ENCODE measurements around the gene SPIN3.
"Not testable (repeated sequence)": the region's sequence is repeated elsewhere in the genome, so short reads cannot be mapped to it uniquely, and the experiment has no call there.

SPIN3 gene

GRCh38 chrX:56995271-56995994 lies at the start of gene SPIN3:
TSS of gene SPIN3 (minus strand) at chrX:56995541. CDS start at chrX:56994947, 594 bp downstream.
- peak; percentile 28 for DNase-seq (ENCODE audit: low read depth)

DNA sequence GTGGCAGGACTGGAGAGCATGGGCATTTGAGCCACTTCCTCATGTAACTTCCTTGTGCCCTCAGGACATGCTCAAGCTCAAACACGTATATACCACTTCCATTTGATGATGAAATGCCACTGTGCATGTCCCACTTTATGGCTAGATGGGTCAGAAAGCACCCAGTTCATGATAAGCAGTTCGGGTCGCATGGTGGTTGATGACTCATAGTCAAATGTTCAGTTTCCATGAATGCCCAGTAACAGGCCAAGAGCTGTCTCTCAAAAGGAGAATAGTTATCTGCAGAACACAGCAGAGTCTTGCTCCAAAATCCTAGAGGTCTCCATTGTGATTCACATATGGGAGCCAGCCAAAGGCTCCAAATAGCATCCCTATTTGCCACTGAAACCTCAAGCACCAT lies 48.9 kb upstream of the SPIN3 start:
- no peak for DNase-seq (ENCODE audit: low read depth)

GRCh38 chrX:57037265-57037664 lies 41.9 kb upstream of the SPIN3 start:
- not testable (repeated sequence) for DNase-seq (ENCODE audit: low read depth)

- no peak for DNase-seq (ENCODE audit: low read depth)
Observed at GRCh38 chrX:56994375-56995270, 718 bp downstream of the SPIN3 start.

GRCh38 chrX:56987741-56988140 lies 7.6 kb downstream of the SPIN3 start:
- DNase-seq (ENCODE audit: low read depth), result no peak

- DNase-seq (ENCODE audit: low read depth), result no peak
Observed at GRCh38 chrX:56986138-56986537, 9.2 kb downstream of the SPIN3 start.

DNA sequence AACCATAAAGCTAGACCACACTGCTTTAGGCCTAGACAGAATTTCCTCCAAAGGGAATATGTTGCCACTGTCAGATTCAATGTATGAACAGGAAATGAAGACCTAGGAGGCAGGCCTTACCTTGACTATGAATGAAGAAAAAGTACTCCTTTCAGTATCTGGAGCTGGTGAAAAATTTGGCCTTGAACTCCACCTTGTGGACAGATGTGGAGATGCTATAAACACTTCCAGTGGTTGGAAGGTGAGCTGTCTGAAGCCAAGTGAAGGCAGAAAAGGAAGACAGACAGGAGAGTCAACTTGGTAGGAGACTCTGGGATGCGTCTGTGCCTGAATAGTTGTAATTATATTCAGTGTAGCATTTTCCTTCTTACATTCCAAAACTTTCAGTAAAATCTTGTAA lies 17.2 kb downstream of the SPIN3 start:
- DNase-seq (ENCODE audit: low read depth), result peak; percentile 14

DNA sequence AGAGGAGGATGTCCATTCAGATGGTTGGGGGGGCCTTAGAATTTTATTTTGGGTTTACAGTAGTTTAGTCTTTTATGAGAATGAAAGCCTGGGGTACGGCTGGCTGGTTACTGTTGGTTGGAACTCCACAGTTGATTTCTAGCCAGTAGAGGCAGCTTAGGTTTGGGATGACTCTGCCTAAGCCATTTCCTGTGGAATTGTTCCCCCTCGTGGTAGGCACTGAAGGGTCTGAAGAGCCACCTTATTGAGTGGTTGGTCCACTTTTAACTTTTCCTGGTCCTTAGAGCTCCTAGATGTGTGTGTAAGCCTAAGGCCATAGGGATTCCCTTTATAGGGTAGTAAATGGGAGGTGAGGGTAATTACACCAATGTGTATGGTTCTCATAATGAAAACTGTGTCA lies 19.7 kb downstream of the SPIN3 start:
- DNase-seq (ENCODE audit: low read depth), result no peak

DNA sequence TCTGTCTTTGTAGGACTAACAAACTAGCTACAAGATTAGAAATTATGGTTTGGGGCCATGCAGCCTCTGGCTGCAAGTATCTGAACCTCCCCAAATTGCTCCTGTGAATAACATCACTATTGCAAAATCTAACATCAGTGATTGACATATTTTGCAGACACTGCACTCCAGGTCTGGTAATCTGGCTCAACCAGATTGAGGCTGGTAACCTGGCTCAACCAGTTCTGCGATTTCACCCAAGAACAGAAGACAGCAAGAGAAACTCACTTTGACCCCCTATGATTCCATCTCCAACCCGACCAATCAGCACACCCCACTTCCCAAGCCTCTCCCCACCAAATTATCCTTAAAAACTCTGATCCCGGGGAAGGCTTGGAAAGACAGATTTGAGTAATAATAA lies 20.9 kb downstream of the SPIN3 start:
- DNase-seq (ENCODE audit: low read depth), result no peak

DNA sequence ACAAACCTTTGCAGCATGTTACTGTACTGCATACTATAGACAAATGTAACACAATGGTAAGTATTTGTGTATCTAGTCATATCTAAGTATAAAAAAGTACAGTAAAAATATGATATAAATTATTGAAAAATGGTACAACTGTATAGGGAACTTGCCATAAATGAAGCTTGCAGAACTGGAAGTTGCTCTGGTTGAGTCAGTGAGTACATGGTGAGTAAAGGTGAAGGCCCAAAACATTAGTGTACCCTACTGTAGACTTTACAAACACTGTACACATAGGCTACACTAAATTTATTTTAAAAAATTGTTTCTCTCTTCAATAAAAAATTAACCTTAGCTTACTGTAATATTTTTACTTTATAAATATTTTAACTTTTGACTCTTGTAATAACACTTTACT lies 25.8 kb downstream of the SPIN3 start:
- DNase-seq (ENCODE audit: low read depth), result no peak

GRCh38 chrX:56968980-56969379 lies 26.4 kb downstream of the SPIN3 start:
- no peak for DNase-seq (ENCODE audit: low read depth)

GRCh38 chrX:56963377-56963776 lies 32.0 kb downstream of the SPIN3 start:
- no peak for DNase-seq (ENCODE audit: low read depth)

DNA sequence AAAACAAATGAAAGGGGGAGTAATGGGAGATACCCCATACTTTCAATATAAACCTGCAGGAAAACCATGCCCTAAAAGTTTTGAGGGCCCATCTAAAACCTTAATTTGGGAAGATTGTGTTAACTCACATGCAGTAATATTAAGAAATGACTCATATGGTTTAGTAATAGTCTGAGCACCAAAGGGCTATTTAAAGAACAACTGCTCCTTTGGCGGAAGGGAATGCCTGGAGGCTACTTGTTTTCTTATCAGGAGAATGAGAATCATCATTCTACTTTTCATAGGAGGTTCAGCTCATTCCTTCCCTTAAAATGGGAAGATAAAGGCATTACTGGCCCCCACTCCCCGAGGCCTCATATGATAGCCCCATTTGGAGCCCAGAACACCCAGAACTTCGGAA lies 47.6 kb downstream of the SPIN3 start:
- DNase-seq (ENCODE audit: low read depth), result no peak

GRCh38 chrX:56946201-56946600 lies 49.1 kb downstream of the SPIN3 start:
- peak; percentile 8 for DNase-seq (ENCODE audit: low read depth)

- DNase-seq (ENCODE audit: low read depth), result not testable (repeated sequence)
Observed at GRCh38 chrX:56945226-56945625, 50.1 kb downstream of the SPIN3 start.

DNA sequence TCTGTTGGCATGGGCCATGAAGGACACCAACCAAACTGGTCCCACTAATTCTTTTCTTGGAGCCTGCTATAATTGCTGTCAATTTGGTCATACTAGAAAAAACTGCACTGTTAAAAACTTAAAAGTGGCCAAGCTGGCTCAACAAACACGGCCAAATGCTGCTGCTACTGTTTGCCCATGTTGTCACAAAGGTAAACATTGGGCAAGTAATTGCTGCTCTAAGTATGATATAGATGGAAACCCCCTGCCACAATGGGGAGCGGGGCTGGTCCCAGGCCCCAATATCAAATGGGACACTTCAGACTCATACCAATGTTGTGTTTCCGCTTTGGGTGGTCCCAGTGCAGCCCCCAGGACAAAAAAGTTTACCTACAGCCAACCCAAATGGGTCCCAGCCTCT lies 52.1 kb downstream of the SPIN3 start:
- no peak for DNase-seq (ENCODE audit: low read depth)

All from stromal cell of bone marrow (primary cell).